ENCODE results near the gene SUSD6.

SUSD6 gene

GRCh38 chr14:69676723-69677122 is 65.3 kb downstream of the SUSD6 start:
- Histone ChIP-seq H3K9ac (ENCODE audit: low read length) (no peak overlapping the region), H3K4me2 (ENCODE audit: low read length) (peak overlapping the region; percentile 62), H3K36me3 (replicated peaks; ENCODE audit: low read depth, low read length) (no peaks in the 10 kb centered on the region), H3K4me3 (ENCODE audit: low read length) (peak overlapping the region; percentile 31; the same call in 1 of the 2 replicates), H3K27me3 (ENCODE audit: low read depth, low read length) (no peaks in the 10 kb centered on the region), H3K27ac (ENCODE audit: low read length) (no peak overlapping the region; the same call in 1 of the 2 replicates), H2AFZ (ENCODE audit: low read depth, low read length) (no peak overlapping the region), H3K4me1 (ENCODE audit: low read length) (peaks cover 58% of the 10 kb centered on the region), H3K79me2 (ENCODE audit: low read length) (peaks cover 77% of the 10 kb centered on the region), H4K20me1 (ENCODE audit: insufficient read depth, low read length) (peaks cover 60% of the 10 kb centered on the region), H3K9me3 (ENCODE audit: insufficient read depth, low read length) (no peaks in the 10 kb centered on the region)
- TF ChIP-seq EZH2phosphoT487 (IDR thresholded peaks at IDR 0.05; ENCODE audit: low read depth) (no peak), CTCF (IDR thresholded peaks at IDR 0.05; ENCODE audit: low read depth, low read length) (no peak)

GRCh38 chr14:69680297-69680696 is 68.9 kb downstream of the SUSD6 start:
- H3K36me3 ChIP-seq (replicated peaks; ENCODE audit: low read depth, low read length): no peaks in the 10 kb centered on the region
- no peak overlapping the region for H3K4me3 ChIP-seq (ENCODE audit: low read length)
- no peak overlapping the region for H2AFZ ChIP-seq (ENCODE audit: low read depth, low read length)
- no peak overlapping the region for H3K27ac ChIP-seq (ENCODE audit: low read length)
- no peak overlapping the region for H3K9ac ChIP-seq (ENCODE audit: low read length)
- no peak overlapping the region for H3K4me2 ChIP-seq (ENCODE audit: low read length)
- H3K9me3 ChIP-seq (ENCODE audit: insufficient read depth, low read length): no peaks in the 10 kb centered on the region
- peaks cover 75% of the 10 kb centered on the region for H3K79me2 ChIP-seq (ENCODE audit: low read length)
- TF ChIP-seq CTCF (IDR thresholded peaks at IDR 0.05; ENCODE audit: low read depth, low read length): no peak
- no peaks in the 10 kb centered on the region for H3K27me3 ChIP-seq (ENCODE audit: low read depth, low read length)
- peaks cover 60% of the 10 kb centered on the region for H3K4me1 ChIP-seq (ENCODE audit: low read length)
- peaks cover 55% of the 10 kb centered on the region for H4K20me1 ChIP-seq (ENCODE audit: insufficient read depth, low read length)

GRCh38 chr14:69682136-69682535 is 70.7 kb downstream of the SUSD6 start:
- Histone ChIP-seq H3K4me2 (ENCODE audit: low read length) (peak overlapping the region; percentile 55), H3K27me3 (ENCODE audit: low read depth, low read length) (no peaks in the 10 kb centered on the region), H3K9ac (ENCODE audit: low read length) (no peak overlapping the region), H3K9me3 (ENCODE audit: insufficient read depth, low read length) (no peaks in the 10 kb centered on the region), H3K79me2 (ENCODE audit: low read length) (peaks cover 72% of the 10 kb centered on the region), H3K36me3 (replicated peaks; ENCODE audit: low read depth, low read length) (no peaks in the 10 kb centered on the region), H3K4me3 (ENCODE audit: low read length) (peak overlapping the region; percentile 25), H4K20me1 (ENCODE audit: insufficient read depth, low read length) (peaks cover 47% of the 10 kb centered on the region), H3K27ac (ENCODE audit: low read length) (no peak overlapping the region), H3K4me1 (ENCODE audit: low read length) (peaks cover 54% of the 10 kb centered on the region), H2AFZ (ENCODE audit: low read depth, low read length) (no peak overlapping the region)
- TF ChIP-seq EZH2phosphoT487 (IDR thresholded peaks at IDR 0.05; ENCODE audit: low read depth) (no peak), CTCF (IDR thresholded peaks at IDR 0.05; ENCODE audit: low read depth, low read length) (no peak)

GRCh38 chr14:69682621-69683263 is 71.3 kb downstream of the SUSD6 start:
- H3K79me2 ChIP-seq (ENCODE audit: low read length): peaks cover 71% of the 10 kb centered on the region
- no peaks in the 10 kb centered on the region for H3K9me3 ChIP-seq (ENCODE audit: insufficient read depth, low read length)

More at GRCh38 chr14:69682621-69683263, 71.3 kb downstream of the SUSD6 start:
- H3K36me3 ChIP-seq (replicated peaks; ENCODE audit: low read depth, low read length): no peaks in the 10 kb centered on the region
- H3K9ac ChIP-seq (ENCODE audit: low read length): no peak overlapping the region
- H4K20me1 ChIP-seq (ENCODE audit: insufficient read depth, low read length): peaks cover 47% of the 10 kb centered on the region
- H3K4me2 ChIP-seq (ENCODE audit: low read length): peak overlapping the region; percentile 55
- H3K27ac ChIP-seq (ENCODE audit: low read length): no peak overlapping the region
- H3K27me3 ChIP-seq (ENCODE audit: low read depth, low read length): no peaks in the 10 kb centered on the region
- H2AFZ ChIP-seq (ENCODE audit: low read depth, low read length): no peak overlapping the region
- peaks cover 54% of the 10 kb centered on the region for H3K4me1 ChIP-seq (ENCODE audit: low read length)
- TF ChIP-seq EZH2phosphoT487 (IDR thresholded peaks at IDR 0.05; ENCODE audit: low read depth) (no peak), CTCF (IDR thresholded peaks at IDR 0.05; ENCODE audit: low read depth, low read length) (no peak)
- peak overlapping the region; percentile 25 for H3K4me3 ChIP-seq (ENCODE audit: low read length)

All from OCI-LY3 (cell line).